ENCODE results near the gene STOX2.
"Not testable (repeated sequence)": the region's sequence is repeated elsewhere in the genome, so short reads cannot be mapped to it uniquely, and the experiment has no call there.

The STOX2 gene

DNA sequence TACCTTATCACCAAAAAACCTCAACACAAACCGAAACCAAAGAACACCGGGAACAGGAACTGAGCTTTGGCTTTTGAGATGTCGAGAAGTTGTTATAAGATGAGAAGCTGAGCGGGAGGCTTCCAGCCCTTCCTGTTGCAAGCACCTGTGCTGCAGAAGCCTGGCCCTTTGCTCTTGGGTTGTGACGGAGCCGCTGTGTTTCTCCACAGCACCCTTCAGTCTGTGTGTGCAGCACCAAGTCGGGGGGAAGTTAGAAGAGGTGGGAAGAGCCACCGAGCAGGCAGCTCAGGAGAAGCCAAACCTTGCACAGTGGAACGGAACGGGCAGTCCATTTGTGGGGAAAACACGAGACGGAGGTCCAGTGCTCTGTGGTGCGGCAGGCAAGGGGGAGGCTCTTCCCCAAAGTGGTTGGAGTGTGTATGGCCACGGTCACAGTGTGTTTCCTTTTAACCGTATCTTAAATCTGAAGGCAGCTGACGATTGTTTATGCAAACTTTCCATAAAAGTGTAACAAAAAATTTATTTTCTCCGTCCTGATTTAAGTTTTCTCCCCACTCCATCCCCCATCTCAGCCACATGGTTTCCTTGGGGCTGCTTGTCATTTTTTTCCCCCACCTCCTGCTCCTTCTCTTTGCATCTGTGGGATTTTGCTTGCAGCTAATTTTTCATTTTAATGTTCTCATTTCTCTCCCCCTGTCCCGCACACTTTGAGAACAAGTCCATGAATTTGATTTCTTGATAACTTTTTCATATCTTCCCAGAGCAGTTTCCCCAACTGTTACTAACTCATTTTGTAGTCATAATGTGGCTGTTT is 123.7 kb downstream of the STOX2 start:
- Mint-ChIP-seq H3K4me3 (peak overlapping the region; percentile 81), H3K27ac (no peak overlapping the region), H3K27me3 (ENCODE audit: low read depth) (peaks cover 37% of the 10 kb centered on the region), H3K9me3 (no peaks in the 10 kb centered on the region), H3K4me1 (ENCODE audit: low read depth) (peaks cover 18% of the 10 kb centered on the region), H3K36me3 (ENCODE audit: low read depth) (no peaks in the 10 kb centered on the region)

DNA sequence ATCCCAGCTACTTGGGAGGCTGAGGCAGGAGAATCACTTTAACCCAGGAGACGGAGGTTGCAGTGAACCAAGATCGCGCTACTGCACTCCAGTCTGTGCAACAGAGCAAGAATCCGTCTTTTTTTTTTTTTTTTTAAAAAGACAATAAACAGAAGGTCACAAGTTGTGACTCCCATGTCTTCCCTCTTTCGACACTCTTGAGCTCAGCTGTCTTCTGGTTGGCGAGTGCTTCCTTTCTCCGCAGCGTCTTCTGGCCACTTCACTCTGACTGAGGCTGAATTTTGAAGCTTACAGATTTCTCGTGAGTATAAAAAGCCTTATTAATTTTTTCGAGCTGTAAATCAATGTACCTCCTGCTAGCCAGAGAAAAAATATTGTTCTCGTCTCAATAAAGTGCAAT is 124.9 kb downstream of the STOX2 start:
- H3K4me3 Mint-ChIP-seq: no peak overlapping the region
- no peaks in the 10 kb centered on the region for H3K36me3 Mint-ChIP-seq (ENCODE audit: low read depth)
- no peak overlapping the region for H3K27ac Mint-ChIP-seq
- H3K4me1 Mint-ChIP-seq (ENCODE audit: low read depth): peaks cover 18% of the 10 kb centered on the region
- peaks cover 32% of the 10 kb centered on the region for H3K27me3 Mint-ChIP-seq (ENCODE audit: low read depth)
- no peaks in the 10 kb centered on the region for H3K9me3 Mint-ChIP-seq

DNA sequence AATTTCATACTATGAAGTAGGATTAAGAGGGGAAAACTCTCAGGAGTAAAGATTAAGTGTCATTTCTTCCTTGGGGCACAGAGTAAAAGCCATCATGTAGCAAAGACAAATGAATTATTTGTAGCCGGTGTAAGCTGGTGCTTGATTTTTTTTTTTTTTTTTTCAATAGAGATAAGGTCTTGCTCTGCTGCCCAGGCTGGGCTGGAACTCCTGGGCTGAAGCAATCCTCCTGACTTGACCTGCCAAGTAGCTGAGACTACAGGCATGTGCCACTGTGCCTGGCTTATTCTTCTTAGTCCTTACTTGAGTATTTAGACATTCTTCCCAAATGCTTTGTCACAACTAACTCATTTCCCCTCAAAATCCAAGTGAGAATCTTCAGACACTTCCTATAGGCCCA is 125.7 kb downstream of the STOX2 start:
- H3K27me3 Mint-ChIP-seq (ENCODE audit: low read depth): peaks cover 35% of the 10 kb centered on the region
- no peak overlapping the region for H3K4me3 Mint-ChIP-seq

DNA sequence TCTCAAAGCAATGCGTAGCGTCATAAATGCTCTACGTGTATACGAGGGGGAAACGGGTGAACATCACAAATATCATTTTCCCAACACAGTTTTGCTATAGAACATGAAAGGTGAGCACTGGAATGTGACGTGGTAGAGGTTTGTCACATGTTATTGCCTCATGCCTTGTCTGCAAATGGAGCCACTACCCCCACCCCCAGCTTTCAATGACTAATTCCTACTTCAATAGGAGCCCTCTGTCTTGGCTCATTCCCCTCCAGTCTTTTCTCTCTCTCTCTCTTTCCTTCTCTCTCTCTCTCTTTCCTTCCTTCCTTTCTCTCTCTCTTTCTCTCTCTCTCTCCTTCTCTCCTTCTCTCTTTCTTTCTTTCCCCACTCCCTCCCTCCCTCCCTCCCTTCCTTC is 127.0 kb downstream of the STOX2 start:
- Mint-ChIP-seq H3K4me1 (ENCODE audit: low read depth) (peaks cover 18% of the 10 kb centered on the region), H3K4me3 (no peak overlapping the region), H3K27ac (no peak overlapping the region), H3K9me3 (no peaks in the 10 kb centered on the region), H3K36me3 (ENCODE audit: low read depth) (no peaks in the 10 kb centered on the region), H3K27me3 (ENCODE audit: low read depth) (peaks cover 24% of the 10 kb centered on the region)

More for the DNA sequence above, 125.7 kb downstream of the STOX2 start:
- no peaks in the 10 kb centered on the region for H3K36me3 Mint-ChIP-seq (ENCODE audit: low read depth)
- no peaks in the 10 kb centered on the region for H3K9me3 Mint-ChIP-seq
- H3K4me1 Mint-ChIP-seq (ENCODE audit: low read depth): peaks cover 18% of the 10 kb centered on the region
- no peak overlapping the region for H3K27ac Mint-ChIP-seq

DNA sequence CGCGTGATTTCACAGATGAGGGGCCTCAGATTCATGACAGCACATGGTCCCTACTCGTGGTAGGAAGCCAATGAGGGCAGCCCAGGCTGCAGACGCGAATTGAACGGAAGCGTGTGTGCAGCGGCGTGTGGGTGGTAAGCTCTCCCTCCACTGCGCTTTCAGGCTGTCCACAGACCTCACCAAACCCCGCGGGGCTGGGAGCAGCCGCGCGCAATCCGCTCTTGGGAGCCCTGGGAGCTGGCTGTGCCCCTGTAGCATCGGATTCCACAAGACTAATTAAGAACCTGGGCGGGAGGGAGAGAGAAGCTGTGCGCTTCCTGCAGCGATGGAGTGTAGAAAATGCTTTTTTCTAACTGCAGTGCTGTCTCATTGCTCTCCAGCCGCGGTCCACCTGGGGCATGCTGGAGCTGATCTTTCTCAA is 134.9 kb downstream of the STOX2 start:
- Mint-ChIP-seq H3K4me1 (ENCODE audit: low read depth) (peaks cover 4% of the 10 kb centered on the region), H3K27me3 (ENCODE audit: low read depth) (peaks cover 50% of the 10 kb centered on the region), H3K9me3 (no peaks in the 10 kb centered on the region), H3K4me3 (peak overlapping the region; percentile 19), H3K36me3 (ENCODE audit: low read depth) (no peaks in the 10 kb centered on the region), H3K27ac (no peak overlapping the region)

DNA sequence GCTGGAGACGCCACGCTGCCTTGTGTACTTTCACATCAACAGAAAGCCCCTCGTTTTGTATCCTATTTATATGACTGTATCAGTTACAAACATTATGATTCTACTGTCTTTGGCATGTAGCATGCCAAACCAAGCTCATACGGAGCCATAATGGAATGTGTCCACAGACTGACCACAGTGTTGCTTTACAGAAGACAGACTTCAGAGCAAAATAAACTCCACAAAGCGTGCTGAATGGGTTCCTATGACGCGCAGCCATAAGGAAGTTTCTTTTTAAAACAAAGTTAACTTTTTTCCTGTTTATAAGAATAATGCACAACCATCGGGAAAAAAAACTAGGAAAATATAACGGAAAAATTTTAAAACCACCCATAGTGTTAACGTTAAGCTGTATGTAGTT is 136.0 kb downstream of the STOX2 start:
- no peak overlapping the region for H3K27ac Mint-ChIP-seq
- peaks cover 4% of the 10 kb centered on the region for H3K4me1 Mint-ChIP-seq (ENCODE audit: low read depth)
- H3K9me3 Mint-ChIP-seq: peaks cover 7% of the 10 kb centered on the region
- H3K36me3 Mint-ChIP-seq (ENCODE audit: low read depth): no peaks in the 10 kb centered on the region
- no peak overlapping the region for H3K4me3 Mint-ChIP-seq
- H3K27me3 Mint-ChIP-seq (ENCODE audit: low read depth): peaks cover 52% of the 10 kb centered on the region

DNA sequence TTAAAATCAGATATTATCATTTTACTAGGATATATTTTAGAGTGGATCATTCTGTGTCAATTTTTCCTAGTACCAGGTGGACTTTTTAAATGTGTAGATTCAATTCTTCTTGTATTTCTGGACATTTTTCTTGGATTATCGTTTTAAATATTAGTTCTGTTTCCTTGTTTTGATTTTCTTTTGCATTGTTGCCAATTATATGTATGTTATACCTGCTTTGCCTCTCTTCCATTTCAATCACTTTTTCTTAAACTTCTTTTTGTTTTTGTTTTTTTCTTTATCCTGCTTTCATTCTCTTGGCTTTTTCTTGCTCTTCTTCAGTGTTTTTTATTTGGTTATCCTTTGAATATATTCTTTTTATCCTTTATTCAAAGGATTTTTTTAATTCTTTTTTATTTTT is 141.0 kb downstream of the STOX2 start:
- Mint-ChIP-seq H3K27me3 (ENCODE audit: low read depth) (peaks cover 24% of the 10 kb centered on the region), H3K36me3 (ENCODE audit: low read depth) (no peaks in the 10 kb centered on the region), H3K4me1 (ENCODE audit: low read depth) (no peaks in the 10 kb centered on the region), H3K9me3 (peaks cover 31% of the 10 kb centered on the region), H3K27ac (no peak overlapping the region), H3K4me3 (no peak overlapping the region)

DNA sequence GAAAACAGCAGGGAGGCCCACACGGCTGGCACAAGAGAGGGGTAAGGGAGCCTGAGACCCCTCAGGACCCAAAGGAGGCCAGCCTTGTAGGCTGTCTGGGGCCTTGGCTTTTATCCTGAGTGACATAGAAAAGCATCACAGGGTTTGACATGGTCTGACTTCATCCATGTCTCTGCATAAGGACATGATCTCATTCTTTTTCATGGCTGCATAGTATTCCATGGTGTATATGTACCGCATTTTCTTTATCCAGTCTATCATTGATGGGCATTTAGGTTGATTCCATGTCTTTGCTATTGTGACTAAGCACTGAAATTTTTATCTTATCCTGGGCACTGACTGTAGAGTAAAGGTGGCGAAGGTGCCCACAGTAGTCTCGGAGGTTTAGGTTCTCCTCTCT is 146.2 kb downstream of the STOX2 start:
- peaks cover 29% of the 10 kb centered on the region for H3K9me3 Mint-ChIP-seq
- not testable (repeated sequence) for H3K4me1 Mint-ChIP-seq (ENCODE audit: low read depth); H3K27ac Mint-ChIP-seq; H3K36me3 Mint-ChIP-seq (ENCODE audit: low read depth); H3K27me3 Mint-ChIP-seq (ENCODE audit: low read depth); H3K4me3 Mint-ChIP-seq

DNA sequence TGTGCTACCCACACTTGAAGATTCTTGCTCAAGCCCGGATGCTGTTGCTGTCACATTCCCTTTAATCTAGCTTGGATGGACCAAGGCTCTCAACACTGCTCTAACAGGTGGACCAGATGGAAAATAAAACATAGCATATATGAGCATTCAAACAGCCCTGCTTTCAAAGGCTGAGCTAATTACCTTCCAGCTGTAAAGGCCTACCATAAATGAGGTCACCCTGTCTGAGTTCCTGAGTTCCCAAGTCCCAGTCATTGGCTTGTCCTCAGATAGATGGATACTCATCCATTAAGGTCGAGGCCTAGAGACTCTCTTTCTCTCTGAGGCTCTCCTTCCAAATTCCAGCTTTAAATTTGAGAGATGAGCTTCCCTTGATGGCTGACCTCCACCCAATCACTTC is 147.5 kb downstream of the STOX2 start:
- Mint-ChIP-seq H3K9me3 (peaks cover 18% of the 10 kb centered on the region), H3K4me3 (no peak overlapping the region), H3K36me3 (ENCODE audit: low read depth) (no peaks in the 10 kb centered on the region), H3K27ac (no peak overlapping the region), H3K27me3 (ENCODE audit: low read depth) (peaks cover 7% of the 10 kb centered on the region), H3K4me1 (ENCODE audit: low read depth) (no peaks in the 10 kb centered on the region)

DNA sequence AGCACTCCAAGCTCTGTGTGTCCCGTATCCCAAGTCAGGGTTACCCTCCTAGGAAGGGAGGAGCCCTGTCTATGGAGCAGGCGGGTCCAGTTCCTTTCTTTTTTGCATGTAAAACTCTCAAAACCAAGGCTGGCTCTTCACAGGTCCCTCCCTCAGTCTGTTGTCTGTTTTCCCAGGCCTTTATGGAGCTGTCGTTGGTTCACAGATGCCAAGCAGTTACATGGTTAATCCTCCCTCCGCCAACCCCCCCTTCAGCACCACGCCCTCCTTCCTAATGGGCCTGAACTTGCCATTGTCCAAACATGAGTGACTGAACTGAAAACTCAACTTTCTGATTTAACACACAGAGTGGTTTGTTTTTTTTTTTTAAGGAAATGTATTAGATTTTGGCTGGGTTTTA is 148.3 kb downstream of the STOX2 start:
- H3K9me3 Mint-ChIP-seq: peaks cover 13% of the 10 kb centered on the region
- peaks cover 3% of the 10 kb centered on the region for H3K27me3 Mint-ChIP-seq (ENCODE audit: low read depth)
- no peak overlapping the region for H3K4me3 Mint-ChIP-seq
- H3K36me3 Mint-ChIP-seq (ENCODE audit: low read depth): no peaks in the 10 kb centered on the region
- no peak overlapping the region for H3K27ac Mint-ChIP-seq
- H3K4me1 Mint-ChIP-seq (ENCODE audit: low read depth): no peaks in the 10 kb centered on the region

DNA sequence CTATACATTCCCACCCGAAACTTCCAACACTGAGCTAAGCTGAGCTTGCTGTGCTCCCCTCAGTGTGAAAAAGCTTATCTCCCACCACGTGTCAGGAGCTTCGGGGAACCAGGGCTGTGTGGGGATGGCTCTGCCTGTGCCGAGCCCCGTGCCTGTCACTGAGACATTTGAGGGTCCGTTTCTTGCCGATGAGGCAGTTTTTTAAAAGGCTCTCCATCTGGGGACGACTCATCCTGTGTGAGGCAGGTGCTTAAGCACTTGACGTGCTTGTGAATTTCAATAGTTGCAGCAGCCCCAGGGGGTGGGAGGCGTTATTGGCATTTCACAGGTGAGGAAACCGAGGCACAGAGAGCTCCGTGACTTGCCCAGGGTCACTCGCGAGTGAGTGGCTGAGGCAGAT is 151.8 kb downstream of the STOX2 start:
- Mint-ChIP-seq H3K27ac (no peak overlapping the region), H3K27me3 (ENCODE audit: low read depth) (no peaks in the 10 kb centered on the region), H3K36me3 (ENCODE audit: low read depth) (no peaks in the 10 kb centered on the region), H3K9me3 (no peaks in the 10 kb centered on the region), H3K4me1 (ENCODE audit: low read depth) (no peaks in the 10 kb centered on the region), H3K4me3 (no peak overlapping the region)

DNA sequence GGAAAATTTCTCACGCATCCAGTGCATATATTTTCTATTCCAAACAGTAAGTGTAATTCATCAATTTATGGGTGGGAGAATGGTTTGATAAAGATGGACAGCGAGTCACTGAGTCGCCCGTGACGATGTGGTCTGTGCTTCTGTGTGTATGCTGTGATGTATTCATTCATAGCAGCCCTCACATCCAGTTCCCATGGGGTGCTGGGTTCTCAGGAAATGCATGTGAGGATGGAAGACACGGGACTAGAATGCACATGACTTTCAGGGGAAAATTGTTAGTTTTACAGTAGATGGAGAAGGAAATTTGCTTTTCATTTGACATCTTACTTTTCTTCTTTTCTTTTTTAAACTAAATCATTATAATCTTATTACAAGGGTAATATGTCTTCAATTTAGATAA is 152.9 kb downstream of the STOX2 start:
- no peaks in the 10 kb centered on the region for H3K9me3 Mint-ChIP-seq
- H3K36me3 Mint-ChIP-seq (ENCODE audit: low read depth): no peaks in the 10 kb centered on the region
- no peaks in the 10 kb centered on the region for H3K4me1 Mint-ChIP-seq (ENCODE audit: low read depth)

DNA sequence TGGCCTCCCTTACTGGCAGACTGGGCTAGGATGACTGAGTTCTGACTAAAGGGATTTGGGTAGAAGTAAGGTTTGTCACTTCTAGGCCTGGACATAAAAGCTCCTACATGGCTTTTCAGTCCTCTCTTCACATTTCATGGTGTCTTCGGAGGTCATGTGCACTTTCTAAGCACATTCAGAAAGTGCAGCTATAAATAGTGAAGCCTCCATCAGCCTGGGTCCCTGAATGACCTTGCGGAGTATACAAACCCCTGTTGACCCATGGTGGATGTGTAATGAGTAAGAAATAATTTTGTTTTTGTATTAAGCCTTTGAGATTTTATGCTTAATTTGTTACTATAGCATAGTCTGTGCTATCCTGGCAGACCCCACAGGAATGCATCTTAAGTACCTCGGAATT is 154.0 kb downstream of the STOX2 start:
- H3K4me1 Mint-ChIP-seq (ENCODE audit: low read depth): no peaks in the 10 kb centered on the region
- H3K9me3 Mint-ChIP-seq: no peaks in the 10 kb centered on the region
- no peaks in the 10 kb centered on the region for H3K36me3 Mint-ChIP-seq (ENCODE audit: low read depth)
- no peaks in the 10 kb centered on the region for H3K27me3 Mint-ChIP-seq (ENCODE audit: low read depth)
- no peak overlapping the region for H3K27ac Mint-ChIP-seq
- H3K4me3 Mint-ChIP-seq: no peak overlapping the region

More for the DNA sequence above, 152.9 kb downstream of the STOX2 start:
- Mint-ChIP-seq H3K27ac (no peak overlapping the region), H3K4me3 (no peak overlapping the region), H3K27me3 (ENCODE audit: low read depth) (no peaks in the 10 kb centered on the region)

DNA sequence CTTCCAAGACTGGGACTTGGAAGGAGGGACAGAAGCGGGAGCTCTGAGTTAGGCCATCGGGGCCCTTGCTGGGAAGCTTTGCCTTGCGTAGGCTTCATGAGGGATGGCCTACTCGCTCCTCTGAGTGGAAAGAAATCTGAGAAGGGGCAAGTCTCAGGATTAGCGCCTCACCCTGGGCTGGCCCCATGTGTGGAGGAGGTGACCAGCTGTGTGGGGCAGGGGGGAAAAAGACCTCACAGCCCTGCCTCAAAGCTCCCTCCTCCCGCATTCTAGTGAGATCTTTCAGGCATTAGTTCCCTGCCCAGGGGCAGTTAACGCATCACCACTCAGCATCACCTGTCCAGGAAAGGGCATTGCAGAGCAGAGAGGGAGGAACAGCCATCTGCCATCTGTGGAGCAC is 156.5 kb downstream of the STOX2 start:
- H3K4me1 Mint-ChIP-seq (ENCODE audit: low read depth): no peaks in the 10 kb centered on the region
- no peaks in the 10 kb centered on the region for H3K9me3 Mint-ChIP-seq
- no peaks in the 10 kb centered on the region for H3K36me3 Mint-ChIP-seq (ENCODE audit: low read depth)
- H3K27me3 Mint-ChIP-seq (ENCODE audit: low read depth): peaks cover 7% of the 10 kb centered on the region
- no peak overlapping the region for H3K4me3 Mint-ChIP-seq
- H3K27ac Mint-ChIP-seq: no peak overlapping the region

DNA sequence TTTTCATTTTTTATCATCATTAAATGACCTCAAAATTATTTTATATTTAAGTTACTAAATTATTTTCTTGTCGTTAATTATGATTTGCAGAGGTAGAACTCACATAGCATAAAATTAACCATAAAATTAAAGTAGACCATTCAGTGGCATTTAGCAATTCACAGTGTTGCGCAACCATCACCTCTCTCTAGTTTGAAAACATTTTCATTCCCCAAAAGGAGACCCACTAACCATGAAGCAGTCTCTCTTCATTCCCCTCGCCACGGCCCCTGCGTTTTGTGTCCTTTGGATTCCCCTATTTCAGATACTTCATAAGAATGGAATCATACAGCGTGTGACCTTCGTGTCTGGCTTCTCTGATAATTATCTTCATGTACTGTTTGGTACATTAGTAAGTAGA is 157.7 kb downstream of the STOX2 start:
- Mint-ChIP-seq H3K36me3 (ENCODE audit: low read depth) (no peaks in the 10 kb centered on the region), H3K27me3 (ENCODE audit: low read depth) (peaks cover 7% of the 10 kb centered on the region), H3K4me3 (no peak overlapping the region), H3K9me3 (no peaks in the 10 kb centered on the region), H3K27ac (no peak overlapping the region), H3K4me1 (ENCODE audit: low read depth) (no peaks in the 10 kb centered on the region)

DNA sequence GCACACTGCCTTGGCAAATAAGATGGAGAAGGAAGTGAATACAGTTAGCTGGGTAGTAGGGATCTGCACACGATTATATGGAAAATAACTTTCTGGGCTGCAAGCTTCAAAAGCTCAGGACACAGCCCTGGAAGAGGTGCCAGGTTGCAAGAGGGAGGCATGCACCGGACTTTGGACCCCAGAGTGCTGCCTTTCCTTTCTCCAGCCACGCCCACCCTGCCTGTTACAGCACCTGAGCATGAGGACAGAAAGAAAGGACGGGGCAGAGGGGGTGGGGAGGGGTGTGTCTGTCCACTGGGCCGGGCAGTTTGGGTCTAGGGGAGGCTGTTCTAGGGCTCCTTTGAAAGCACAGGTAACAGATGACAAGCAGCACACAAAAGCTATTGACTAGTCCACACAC is 159.8 kb downstream of the STOX2 start:
- no peak overlapping the region for H3K27ac Mint-ChIP-seq
- no peaks in the 10 kb centered on the region for H3K36me3 Mint-ChIP-seq (ENCODE audit: low read depth)
- peaks cover 7% of the 10 kb centered on the region for H3K27me3 Mint-ChIP-seq (ENCODE audit: low read depth)
- no peak overlapping the region for H3K4me3 Mint-ChIP-seq
- no peaks in the 10 kb centered on the region for H3K4me1 Mint-ChIP-seq (ENCODE audit: low read depth)
- no peaks in the 10 kb centered on the region for H3K9me3 Mint-ChIP-seq
